ENCODE measurements around the gene TBL2.
"Not testable (repeated sequence)": the region's sequence is repeated elsewhere in the genome, so short reads cannot be mapped to it uniquely, and the experiment has no call there.

Gene TBL2

DNA sequence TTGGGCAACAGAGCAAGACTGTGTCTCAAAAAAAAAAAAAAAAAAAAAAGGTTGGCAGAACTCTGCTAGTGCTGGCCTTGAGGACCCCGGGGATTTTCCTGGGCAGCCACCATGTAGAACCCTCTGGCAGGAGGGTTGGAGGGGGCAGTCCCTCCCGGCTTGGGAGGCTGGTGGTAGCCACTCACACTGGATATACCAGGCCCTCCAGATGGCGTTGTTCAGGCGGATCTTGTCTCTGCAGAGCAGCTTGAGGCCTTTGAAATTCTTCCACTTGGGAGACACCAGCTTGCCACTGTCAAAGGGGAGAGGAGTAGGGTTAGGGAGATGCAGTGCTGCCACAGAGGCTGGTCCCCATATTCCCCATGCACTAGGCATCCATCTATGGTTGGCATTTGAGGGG lies 37.5 kb upstream of the TBL2 start:
- Histone ChIP-seq H3K4me1 (ENCODE audit: control insufficient read depth, insufficient read depth, low read length) (no peaks in the 10 kb centered on the region), H3K27ac (ENCODE audit: low read depth, low read length) (no peak overlapping the region), H3K36me3 (ENCODE audit: control insufficient read depth, insufficient read depth, low read length) (no peaks in the 10 kb centered on the region), H3K27me3 (ENCODE audit: control insufficient read depth, insufficient read depth, low read length) (no peaks in the 10 kb centered on the region), H3K9ac (ENCODE audit: low read length) (no peak overlapping the region), H3K4me3 (ENCODE audit: low read length) (no peak overlapping the region)

DNA sequence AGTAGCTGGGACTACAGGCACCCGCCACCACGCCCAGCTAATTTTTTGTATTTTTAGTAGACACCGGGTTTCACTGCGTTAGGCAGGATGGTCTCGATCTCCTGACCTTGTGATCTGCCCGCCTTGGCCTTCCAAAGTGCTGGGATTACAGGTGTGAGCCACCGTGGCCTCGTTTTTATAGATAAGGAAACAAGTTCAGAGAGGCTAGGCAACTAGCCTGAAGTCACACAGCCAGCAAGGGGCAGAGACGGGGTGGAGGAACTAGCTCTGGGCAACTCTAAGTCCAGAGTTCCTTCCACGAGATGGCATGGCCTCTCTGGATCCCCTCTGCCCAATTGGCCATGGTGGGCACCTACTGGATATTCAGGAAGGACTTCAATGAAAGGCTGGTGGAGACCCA lies 36.6 kb upstream of the TBL2 start:
- H3K27ac ChIP-seq (ENCODE audit: low read depth, low read length); H3K4me3 ChIP-seq (ENCODE audit: low read length); H3K4me1 ChIP-seq (ENCODE audit: control insufficient read depth, insufficient read depth, low read length); H3K36me3 ChIP-seq (ENCODE audit: control insufficient read depth, insufficient read depth, low read length); H3K9ac ChIP-seq (ENCODE audit: low read length); H3K27me3 ChIP-seq (ENCODE audit: control insufficient read depth, insufficient read depth, low read length): not testable (repeated sequence)

DNA sequence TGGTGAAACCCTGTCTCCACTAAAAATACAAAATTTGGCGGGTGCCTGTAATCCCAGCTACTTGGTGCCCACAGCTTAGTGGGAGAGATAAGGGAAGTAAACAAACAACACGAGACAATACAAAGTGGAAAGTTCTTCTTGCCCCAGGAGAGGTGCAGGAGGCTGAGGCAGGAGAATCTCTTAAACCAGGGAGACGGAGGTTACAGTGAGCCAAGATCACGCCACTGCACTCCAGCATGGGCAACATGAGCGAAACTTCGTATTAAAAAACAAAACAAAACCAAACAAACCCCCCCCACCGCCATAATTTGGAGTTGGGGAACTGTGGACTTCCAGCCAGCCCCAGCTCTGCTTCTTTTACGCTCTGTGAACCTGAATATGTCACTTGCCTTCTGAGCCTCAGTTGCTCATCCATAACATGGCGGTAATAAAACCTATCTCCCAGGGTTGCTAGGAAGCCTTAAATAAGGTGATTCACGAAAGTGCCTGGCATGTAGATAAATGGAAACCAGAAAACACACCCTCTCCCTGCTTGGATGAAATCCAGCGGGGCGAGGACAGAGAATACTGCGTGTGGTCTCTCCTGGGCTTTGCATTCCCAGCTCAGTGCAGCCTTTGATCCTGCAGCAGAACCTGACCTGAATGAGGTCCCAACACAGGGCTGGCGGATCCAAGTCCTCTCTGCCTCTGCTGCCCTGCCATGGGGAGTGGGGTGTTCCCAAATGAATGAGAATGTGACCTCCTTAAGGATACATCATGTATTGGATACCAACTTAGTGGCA lies 35.8 kb upstream of the TBL2 start:
- Histone ChIP-seq H3K9ac (ENCODE audit: low read length) (no peak overlapping the region), H3K36me3 (ENCODE audit: control insufficient read depth, insufficient read depth, low read length) (no peaks in the 10 kb centered on the region), H3K27ac (ENCODE audit: low read depth, low read length) (no peak overlapping the region), H3K4me1 (ENCODE audit: control insufficient read depth, insufficient read depth, low read length) (no peaks in the 10 kb centered on the region), H3K27me3 (ENCODE audit: control insufficient read depth, insufficient read depth, low read length) (peaks cover 3% of the 10 kb centered on the region), H3K4me3 (ENCODE audit: low read length) (no peak overlapping the region)

DNA sequence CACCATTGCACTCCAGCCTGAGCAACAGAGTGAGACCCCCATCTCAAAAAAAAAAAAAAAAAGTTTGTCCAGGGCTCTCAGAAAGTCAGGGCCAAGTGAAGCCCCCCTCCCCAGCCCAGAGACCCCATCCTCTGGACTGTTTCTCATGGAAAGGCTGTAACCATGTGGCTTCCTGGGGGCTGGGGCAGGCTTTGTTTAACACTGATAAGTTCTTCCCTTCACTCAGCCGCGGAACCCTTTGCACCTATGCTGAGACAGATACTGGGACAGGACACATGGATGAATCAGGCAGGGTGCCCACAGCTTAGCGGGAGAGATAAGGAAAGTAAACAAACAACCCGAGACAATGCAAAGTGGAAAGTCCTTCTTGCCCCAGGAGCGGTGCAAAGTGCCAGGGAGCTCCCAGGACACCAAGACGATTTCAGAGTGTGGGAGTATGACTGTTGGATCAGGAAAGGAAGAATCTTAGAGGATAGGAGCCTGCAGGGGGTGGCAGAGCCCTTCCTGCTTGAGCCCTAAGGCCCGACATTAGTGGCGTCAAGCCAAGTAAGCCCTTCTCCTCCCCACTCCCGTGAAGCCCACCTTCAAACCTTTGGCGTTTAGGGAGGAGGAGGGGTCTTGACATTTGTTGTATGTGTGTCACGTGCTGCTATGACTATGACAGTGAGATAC lies 34.4 kb upstream of the TBL2 start:
- H3K9ac ChIP-seq (ENCODE audit: low read length) = no peak overlapping the region
- no peaks in the 10 kb centered on the region for H3K36me3 ChIP-seq (ENCODE audit: control insufficient read depth, insufficient read depth, low read length)
- H3K27ac ChIP-seq (ENCODE audit: low read depth, low read length) = no peak overlapping the region
- no peaks in the 10 kb centered on the region for H3K4me1 ChIP-seq (ENCODE audit: control insufficient read depth, insufficient read depth, low read length)
- H3K27me3 ChIP-seq (ENCODE audit: control insufficient read depth, insufficient read depth, low read length) = peaks cover 3% of the 10 kb centered on the region
- H3K4me3 ChIP-seq (ENCODE audit: low read length) = no peak overlapping the region

DNA sequence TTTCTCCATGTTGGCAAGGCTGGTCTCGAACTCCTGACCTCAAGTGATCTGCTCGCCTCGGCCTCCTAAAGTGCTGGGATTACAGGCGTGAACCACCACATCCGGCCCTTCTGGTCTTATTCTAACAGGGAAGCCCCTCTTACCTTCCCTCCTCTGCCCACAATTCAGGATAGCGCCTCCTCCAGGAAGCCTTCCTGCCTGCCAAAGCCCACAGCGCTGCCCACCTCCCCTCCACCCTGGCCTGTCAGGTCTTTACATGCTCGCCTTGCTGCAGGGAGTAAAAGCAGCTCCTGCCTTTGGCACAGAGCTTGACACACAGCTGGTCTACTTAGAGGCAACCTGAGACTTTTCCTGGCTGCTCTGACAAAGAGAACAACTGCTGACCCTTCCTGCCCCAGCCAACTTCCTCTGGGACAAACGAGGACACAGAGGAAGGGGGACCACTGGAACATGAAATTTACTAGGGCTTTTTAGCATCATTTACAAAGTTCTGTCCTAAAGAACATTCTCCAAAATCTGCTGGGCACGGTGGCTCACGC lies 32.7 kb upstream of the TBL2 start:
- Histone ChIP-seq H3K4me1 (ENCODE audit: control insufficient read depth, insufficient read depth, low read length) (no peaks in the 10 kb centered on the region), H3K36me3 (ENCODE audit: control insufficient read depth, insufficient read depth, low read length) (no peaks in the 10 kb centered on the region), H3K27ac (ENCODE audit: low read depth, low read length) (no peak overlapping the region), H3K4me3 (ENCODE audit: low read length) (no peak overlapping the region), H3K9ac (ENCODE audit: low read length) (no peak overlapping the region), H3K27me3 (ENCODE audit: control insufficient read depth, insufficient read depth, low read length) (peaks cover 3% of the 10 kb centered on the region)

DNA sequence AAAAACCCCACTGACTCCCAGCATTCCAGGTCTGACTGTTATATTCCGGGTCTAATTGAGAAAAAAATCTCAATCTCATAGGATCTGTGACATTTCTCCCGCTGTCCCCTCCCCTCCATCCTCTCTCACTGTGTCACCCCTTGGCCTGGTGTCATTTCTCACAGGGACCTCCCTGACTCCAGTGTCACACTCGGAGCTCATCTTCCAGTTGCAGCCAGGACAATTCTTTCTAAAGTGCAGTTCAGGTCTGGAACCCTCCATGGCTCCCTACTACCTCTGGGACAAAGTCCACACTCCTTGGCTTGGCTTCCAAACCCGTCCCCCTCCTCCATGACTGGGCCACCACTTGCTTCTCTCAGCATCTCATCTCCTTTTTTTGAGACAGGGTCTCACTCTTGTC lies 31.7 kb upstream of the TBL2 start:
- H3K36me3 ChIP-seq (ENCODE audit: control insufficient read depth, insufficient read depth, low read length) = no peaks in the 10 kb centered on the region
- no peaks in the 10 kb centered on the region for H3K4me1 ChIP-seq (ENCODE audit: control insufficient read depth, insufficient read depth, low read length)
- H3K27ac ChIP-seq (ENCODE audit: low read depth, low read length) = no peak overlapping the region
- no peak overlapping the region for H3K9ac ChIP-seq (ENCODE audit: low read length)
- H3K27me3 ChIP-seq (ENCODE audit: control insufficient read depth, insufficient read depth, low read length) = peaks cover 3% of the 10 kb centered on the region
- no peak overlapping the region for H3K4me3 ChIP-seq (ENCODE audit: low read length)

DNA sequence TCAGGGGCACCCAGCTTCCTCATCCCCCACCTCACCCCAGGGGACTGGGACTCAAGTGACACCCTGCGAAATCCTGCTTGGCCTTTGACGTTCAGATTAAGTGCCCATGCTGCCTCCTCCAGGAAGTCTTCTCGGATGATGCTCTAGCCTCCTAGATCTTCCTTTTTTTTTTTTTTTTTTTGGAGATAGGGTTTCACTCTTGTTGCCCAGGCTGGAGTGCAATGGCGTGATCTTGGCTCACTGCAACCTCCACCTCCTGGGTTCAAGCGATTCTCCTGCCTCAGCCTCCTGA lies 29.3 kb upstream of the TBL2 start:
- not testable (repeated sequence) for H3K9ac ChIP-seq (ENCODE audit: low read length); H3K27me3 ChIP-seq (ENCODE audit: control insufficient read depth, insufficient read depth, low read length); H3K4me1 ChIP-seq (ENCODE audit: control insufficient read depth, insufficient read depth, low read length); H3K27ac ChIP-seq (ENCODE audit: low read depth, low read length); H3K36me3 ChIP-seq (ENCODE audit: control insufficient read depth, insufficient read depth, low read length); H3K4me3 ChIP-seq (ENCODE audit: low read length)

DNA sequence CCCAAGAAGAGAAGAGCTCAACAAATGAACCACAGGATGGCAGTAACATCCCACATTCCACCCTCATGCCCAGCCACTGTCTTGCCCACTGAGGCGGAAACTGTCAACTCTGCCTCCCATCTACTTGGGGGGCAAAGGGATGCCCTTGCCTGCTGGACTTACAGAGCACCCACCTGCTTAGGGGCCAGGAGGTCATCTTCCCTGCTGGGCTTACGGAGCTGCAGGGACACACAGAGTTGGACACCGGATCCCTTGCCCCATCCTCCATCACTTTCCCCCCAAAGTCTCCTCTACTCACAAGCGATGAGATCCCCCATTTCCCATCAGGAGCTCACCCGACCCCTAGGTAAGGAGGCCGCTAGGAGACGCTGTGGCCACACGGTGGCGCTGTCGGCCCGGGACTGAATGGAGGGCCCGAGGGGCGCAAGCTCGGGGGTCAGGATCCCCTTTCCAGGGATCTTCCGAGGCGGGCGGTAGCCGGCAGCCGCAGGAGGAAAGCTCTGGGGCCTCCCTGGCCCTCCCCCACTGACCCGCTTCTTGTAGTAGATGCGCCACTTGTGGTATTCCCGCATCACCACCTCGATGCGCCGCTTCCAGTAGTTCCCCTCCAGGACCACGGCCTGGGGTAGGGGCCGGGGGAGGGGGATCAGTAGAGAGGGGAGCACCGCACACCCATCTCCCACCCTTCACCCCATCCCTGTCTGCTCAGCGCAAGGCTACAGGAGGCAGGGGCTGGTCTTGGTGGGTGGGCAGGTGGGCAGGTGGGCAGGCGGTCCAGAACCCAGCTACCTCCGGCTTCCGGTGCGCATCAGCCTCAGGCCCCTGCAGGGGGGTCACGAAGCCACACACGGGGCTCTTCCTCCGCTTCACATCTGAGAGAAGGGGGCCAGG lies 28.7 kb upstream of the TBL2 start:
- Histone ChIP-seq H3K27ac (ENCODE audit: low read depth, low read length) (no peak overlapping the region), H3K27me3 (ENCODE audit: control insufficient read depth, insufficient read depth, low read length) (peaks cover 11% of the 10 kb centered on the region), H3K36me3 (ENCODE audit: control insufficient read depth, insufficient read depth, low read length) (no peaks in the 10 kb centered on the region), H3K4me1 (ENCODE audit: control insufficient read depth, insufficient read depth, low read length) (no peaks in the 10 kb centered on the region), H3K4me3 (ENCODE audit: low read length) (peak overlapping the region; percentile 34), H3K9ac (ENCODE audit: low read length) (no peak overlapping the region)

DNA sequence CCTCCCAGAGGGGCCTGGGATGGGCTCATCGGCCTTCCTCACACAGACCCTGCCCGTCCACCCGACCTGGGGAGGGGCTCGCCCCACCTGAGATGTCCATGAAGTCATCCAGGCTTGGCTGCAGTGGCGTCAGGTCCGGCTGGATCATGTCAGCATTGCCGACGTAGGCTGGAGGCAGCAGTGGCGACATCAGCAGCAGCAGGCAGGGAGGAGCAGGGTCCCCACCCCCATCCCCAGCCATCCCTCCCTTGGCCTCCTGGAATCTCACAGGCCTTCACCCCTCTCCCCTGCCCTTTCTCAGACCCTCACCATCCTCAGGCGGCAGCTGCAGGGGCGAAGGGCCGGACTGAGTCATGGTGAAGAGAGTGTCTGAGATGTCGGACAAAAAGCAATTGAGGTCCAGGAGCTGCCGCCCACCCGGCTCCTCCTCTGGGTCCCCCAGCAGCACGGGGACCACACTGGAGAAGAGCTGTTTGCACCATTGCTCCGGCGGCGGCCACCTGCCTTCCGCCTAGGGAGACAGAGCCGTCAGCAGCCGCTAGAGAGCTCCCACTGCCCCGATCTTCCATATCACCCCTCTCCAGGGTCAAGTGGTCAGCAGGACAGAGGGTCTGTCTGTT lies 27.3 kb upstream of the TBL2 start:
- Histone ChIP-seq H3K36me3 (ENCODE audit: control insufficient read depth, insufficient read depth, low read length) (no peaks in the 10 kb centered on the region), H3K9ac (ENCODE audit: low read length) (no peak overlapping the region), H3K27ac (ENCODE audit: low read depth, low read length) (no peak overlapping the region), H3K4me1 (ENCODE audit: control insufficient read depth, insufficient read depth, low read length) (no peaks in the 10 kb centered on the region), H3K4me3 (ENCODE audit: low read length) (no peak overlapping the region), H3K27me3 (ENCODE audit: control insufficient read depth, insufficient read depth, low read length) (peaks cover 11% of the 10 kb centered on the region)

DNA sequence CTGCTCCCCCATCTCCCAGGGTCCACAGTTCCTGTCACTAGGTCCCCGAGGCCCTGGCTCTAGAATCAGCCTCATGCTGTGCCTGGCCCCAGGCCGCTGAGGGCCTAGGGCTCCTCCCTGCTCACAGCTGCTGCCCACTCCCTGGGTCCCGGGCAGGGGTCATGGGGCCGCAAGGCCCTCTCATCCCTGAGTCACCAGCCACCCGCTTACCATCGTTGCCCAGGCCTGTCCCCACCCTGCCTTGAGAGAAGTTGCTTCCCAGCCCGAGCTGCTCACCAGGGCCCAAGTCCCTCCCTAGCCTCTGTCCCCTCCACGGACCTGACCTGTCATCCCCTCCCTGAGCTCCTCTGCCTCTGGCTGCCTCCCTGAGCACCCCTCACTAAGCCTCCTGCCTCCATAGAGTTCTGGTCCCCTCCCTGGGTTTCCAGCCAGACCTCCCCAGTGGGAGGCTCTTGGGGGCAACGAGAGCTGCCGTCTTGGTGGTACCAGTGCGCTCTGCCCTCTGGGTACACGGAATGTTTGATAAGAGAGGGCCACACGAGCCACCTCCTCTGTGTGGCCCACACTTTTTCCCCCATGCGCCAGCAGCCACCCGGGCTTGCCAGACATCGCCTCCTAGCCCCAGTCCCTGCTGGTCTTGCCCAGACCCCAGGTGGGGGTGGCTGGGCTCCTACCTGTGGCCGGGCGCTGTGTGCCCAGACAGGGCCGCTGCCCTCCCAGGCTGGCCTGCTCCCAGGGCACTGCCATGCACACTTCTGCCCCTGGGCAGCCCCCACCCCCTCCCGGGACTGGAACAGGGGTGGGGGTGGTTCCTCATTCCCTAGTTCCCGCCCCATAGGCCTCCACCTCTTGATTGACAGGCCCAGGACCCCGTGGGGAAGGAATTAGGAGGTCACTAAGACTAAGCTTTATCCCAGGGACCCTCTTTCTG lies 24.6 kb upstream of the TBL2 start:
- no peaks in the 10 kb centered on the region for H3K4me1 ChIP-seq (ENCODE audit: control insufficient read depth, insufficient read depth, low read length)
- no peak overlapping the region for H3K4me3 ChIP-seq (ENCODE audit: low read length)
- H3K36me3 ChIP-seq (ENCODE audit: control insufficient read depth, insufficient read depth, low read length) = no peaks in the 10 kb centered on the region
- H3K27ac ChIP-seq (ENCODE audit: low read depth, low read length) = no peak overlapping the region
- peaks cover 9% of the 10 kb centered on the region for H3K27me3 ChIP-seq (ENCODE audit: control insufficient read depth, insufficient read depth, low read length)
- H3K9ac ChIP-seq (ENCODE audit: low read length) = no peak overlapping the region

DNA sequence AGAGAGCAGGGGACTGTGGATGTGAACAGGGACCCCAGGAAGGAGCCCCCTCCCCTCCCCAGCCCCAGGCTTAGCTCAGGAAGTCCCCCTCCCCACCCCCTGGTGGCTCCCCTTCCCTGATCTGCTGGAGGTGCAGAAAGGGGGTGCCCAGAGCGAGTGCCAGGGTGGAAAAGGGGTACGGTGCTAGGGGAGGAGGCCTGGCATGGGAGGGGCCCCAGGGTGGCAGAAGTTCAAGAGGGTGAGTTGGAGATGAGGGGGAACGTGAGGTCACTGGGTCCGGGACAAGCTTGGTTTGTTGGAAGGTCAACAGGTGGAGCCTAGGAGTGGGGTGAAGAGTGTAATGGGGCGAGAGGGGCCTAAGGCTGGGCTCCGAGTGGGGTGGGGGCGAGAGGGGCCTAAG lies 21.5 kb upstream of the TBL2 start:
- H3K4me1 ChIP-seq (ENCODE audit: control insufficient read depth, insufficient read depth, low read length) = no peaks in the 10 kb centered on the region
- peaks cover 11% of the 10 kb centered on the region for H3K27me3 ChIP-seq (ENCODE audit: control insufficient read depth, insufficient read depth, low read length)
- H3K36me3 ChIP-seq (ENCODE audit: control insufficient read depth, insufficient read depth, low read length) = no peaks in the 10 kb centered on the region
- no peak overlapping the region for H3K4me3 ChIP-seq (ENCODE audit: low read length)
- no peak overlapping the region for H3K9ac ChIP-seq (ENCODE audit: low read length)
- H3K27ac ChIP-seq (ENCODE audit: low read depth, low read length) = no peak overlapping the region
